SIG-M5 (cell line): Measurements from ENCODE around the gene C14orf93.

Experiments
- DNase-seq: peaks from one replicate; lab custom pipeline; 2025; lab: John Stamatoyannopoulos, UW

Gene C14orf93

DNA sequence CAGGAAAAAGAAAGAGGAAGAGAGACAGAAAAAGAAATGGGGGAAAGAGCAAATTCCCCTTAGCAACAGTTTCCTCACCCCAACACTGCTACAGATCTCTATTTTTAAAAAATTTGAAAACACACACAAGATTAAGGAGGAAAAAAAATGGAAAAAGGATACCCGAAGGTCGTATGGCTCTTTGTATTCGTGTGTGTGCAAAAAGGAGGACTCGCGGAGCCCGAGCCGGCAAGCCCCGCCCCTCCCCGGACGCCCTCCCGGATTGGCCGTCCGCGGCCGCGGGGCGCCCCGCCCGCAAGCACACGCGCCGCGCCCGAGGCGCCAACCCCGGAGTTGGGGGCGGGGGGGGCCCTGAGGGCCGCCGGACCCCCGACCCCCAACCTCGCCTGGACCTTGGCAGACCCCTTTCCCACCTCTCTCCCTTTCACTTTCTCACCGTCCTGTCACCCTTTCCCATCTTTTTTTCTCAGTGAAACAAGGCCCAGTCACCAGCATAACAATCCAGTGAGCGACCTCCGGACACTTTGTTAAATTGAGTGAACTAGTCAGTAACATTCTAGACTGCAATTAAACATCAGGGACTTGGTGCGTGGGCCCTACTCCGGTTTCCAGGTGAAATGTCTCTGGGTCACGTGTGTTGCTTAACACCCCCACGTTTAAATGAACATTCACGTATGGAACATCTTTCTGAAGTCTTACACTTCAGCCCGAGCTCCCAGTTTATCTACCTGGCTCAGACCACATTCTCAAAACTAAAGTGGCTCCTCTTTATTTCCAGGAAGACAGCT is at the start of gene C14orf93:
Gene C14orf93 (minus strand): TSS at position 205 of the 788 bp plus-strand sequence. CDS start 11,120 bp downstream, outside the sequence.
- DNase-seq, result no peak

DNA sequence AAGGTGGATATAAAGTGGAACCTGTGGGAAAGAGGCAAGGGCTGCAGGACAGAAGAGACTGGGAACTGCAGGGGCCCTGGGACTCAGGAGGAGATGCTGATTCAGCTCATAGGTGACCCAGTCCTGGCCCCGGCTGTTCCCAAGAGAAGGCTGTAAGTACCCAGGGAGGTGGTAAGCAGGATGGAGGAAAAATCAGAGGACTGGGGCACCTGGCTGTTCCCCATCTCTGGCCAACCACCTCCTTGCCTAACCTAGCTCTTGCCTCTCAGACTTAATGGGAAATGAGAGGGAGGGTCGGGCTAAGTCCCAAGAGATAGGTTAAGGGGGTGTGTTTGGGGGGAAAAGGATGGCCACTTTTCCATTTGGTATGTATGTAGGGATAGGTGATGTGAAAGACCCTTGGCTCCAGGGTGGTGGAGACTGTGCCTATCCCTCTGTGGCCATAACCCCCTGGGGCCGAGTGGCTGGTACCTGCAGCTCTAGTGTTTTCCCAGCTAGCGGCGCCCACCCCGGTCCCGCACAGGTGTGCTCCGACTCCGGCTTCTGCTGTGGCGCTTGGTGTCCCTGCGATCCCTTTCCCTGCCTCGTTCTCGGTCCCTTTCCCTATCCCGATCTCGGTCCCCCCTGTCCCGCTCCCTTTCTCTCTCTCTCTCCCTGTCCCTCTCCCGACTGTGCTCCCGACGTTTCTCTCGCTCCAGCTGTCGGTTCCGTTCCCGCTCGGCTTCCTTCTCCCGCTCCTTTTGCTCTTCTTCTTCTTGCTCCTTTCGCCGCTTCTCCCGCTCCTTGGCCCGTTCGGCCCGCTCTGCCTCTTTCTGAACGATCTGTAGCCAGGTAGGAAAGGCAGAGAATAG is 48.9 kb upstream of the C14orf93 start:
- no peak for DNase-seq

GRCh38 chr14:23057757-23058653 is 48.1 kb upstream of the C14orf93 start:
- DNase-seq, result no peak

DNA sequence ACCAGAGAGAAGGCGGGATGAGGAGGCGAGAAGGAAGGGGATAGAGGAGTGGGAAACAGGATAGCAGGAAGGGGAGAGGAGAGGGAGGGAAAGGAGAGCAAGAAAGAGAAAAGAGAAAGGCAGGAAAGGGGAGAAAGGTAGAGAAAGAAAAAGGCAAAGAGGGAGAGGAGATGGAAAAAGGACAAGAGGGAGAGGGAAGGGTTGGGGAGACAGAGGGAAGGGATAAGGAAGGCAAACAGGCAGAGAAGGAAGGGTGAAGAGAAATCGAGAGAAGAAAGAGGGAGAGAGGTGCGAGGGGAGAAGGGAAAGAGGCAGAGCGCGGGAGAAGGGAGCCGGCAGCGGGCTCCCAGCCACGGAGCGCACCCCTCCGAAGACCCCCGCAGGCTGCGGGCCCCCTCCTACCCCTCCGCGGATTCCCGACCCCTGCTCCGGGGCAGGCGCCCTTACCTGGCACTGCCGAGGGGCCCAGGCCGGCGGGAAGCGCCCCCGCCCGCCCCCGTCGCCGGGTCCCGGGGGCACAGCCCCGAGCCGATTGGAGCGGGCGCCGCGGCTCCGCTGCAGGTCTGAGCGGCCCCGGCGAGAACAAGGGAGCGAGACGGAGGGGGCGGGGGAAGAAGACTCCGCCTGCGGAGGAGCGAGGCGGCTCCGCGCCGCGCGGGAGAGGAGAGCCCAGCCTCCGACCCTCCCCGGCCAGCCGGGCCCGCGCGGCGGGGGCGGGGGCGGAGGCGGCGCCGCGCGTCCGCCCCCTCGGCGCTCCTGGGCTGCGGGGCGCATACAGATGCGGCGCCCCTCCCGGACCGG is 47.2 kb upstream of the C14orf93 start, which contains the start of gene CDH24:
Gene CDH24 (minus strand): TSS at position 565 of the 801 bp plus-strand sequence. CDS start 1,787 bp downstream, outside the sequence.
- no peak for DNase-seq

DNA sequence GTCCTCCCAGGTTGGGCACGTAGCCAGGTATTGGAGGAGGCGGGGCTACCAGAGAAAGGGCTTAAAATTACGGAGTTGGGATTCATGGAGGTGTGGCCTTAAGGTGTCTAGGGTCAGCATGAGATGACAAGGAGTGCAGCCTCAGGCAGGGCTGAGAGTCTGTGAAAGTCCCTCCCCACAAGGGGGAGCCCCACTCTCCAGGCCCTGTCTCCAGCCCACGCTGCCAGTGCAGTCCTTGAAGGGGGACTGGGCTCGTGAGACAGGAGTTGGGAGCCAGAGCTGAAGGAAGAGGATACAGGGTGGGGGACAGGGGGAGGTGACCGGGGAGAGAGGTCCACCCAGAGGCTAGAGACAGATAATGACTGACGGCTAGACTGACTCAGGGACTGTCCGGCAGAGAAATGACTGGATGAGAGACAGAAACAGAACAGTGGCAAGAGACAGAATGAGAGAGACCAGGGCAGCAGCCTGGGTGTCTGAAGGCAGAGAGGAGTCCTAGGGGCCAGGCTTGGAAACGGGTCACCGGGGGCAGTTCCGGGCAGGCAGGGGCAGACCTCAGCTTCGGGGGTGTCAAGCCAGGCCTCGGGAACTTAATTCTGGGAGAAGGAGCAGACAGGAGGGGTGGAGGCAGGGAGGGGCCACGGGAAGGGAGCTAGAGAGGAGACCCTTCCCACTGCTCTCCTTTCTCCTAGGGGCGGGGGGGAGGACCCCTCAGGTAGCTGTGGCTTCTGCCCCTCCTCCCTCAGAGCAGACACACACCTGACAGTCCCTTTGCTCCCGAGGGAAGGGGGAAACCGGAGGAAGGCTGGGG is 46.4 kb upstream of the C14orf93 start:
- no peak for DNase-seq

GRCh38 chr14:23055621-23056144 is 45.7 kb upstream of the C14orf93 start:
- no peak for DNase-seq

DNA sequence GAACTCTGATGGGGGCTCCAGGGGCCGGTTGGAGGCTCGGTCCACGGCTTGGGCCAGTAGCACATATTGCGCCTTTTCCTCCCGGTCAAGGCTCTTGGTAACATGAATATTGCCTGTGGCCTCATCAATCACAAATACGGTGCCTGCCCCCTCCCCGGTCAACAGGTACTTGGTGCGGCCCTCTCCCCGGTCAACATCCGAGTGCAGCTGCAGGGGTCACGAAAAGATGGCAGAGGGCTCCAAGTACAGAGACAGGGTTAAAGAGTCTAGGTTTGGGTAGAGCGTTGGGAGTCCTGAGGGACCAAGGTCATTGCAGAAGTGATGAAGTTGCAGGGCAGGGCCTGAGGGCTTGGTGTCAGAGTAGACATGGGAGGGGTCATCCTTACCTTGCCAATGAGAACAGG is 45.2 kb upstream of the C14orf93 start:
- DNase-seq, result no peak

DNA sequence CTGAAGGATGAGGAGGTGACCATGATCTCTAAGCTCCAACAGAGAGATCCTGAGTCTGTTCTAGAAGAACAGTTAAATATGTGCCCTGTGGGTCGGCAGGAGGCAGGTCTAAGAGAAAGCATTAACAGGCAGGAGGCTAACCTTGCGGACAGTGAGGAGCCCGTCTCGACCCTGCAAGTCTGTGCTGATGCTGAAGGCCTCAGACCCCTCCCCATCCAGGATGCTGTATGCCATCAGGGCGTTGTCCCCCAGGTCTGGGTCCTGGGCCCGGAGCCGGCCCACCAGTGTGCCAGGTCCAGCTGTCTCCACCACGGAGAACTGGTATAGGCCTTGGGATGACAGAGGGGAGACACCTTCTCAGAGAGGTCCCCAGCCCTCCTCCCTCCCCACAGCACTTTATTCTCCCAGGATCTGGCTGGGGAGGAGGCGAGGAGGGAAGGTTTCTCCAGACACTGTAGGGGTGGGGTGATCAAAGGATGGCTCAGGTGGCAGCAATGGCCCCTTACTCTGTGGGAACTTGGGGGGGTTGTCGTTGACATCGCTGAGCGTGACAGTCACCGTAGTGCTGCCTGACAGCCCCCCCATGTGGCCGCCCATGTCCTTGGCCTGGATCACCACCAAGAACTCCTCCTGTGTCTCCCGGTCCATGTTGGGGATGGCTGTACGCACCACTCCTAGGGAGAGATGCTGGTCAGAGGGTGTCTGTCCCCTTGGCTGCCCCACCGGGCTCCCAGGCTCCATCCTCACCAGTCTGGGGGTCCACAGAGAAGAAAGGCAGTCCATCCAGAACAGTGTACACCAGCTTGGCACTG is 44.3 kb upstream of the C14orf93 start:
- DNase-seq, result no peak

DNA sequence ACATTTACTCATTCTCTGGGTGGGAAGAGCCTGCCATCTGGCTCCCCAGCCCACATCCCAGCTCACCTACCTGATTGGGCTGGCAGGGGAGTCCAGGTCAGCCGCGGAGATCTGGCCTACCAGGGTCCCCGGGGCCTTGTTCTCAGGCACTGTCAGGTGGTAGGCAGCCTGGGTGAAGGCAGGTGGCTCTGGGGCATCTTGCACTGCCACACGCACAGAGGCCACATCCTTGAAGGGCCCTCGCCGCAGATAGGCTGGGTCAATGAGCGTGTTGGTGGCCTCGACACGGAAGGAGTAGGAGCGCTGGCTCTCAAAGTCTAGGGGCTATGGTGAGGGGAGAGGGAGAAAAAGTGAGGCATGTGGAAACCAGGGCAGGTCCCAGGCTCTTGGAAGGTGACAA is 43.5 kb upstream of the C14orf93 start:
- no peak for DNase-seq

GRCh38 chr14:23052671-23053070 is 42.7 kb upstream of the C14orf93 start:
- DNase-seq, result no peak

DNA sequence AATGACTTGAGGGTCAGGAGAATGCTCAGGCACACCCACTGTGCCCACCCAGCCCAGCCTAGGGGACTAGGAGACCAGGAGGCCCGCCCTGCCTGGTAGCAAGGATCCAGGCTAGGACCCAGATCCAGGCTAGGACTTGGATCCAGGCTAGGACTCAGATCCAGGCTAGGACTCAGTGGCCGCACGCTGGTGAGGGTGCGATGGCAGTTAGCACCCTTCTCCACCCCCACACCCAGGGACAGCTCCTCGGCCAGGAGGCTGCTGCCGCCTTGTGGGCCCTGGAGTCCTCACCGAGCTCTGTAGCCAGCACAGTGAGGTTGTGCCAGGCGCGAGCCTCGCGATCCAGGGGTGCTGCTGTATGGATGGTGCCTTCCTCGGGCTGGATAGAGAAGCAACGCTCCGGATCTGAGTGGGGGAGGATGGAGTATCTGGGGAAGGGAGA is 42.3 kb upstream of the C14orf93 start:
- no peak for DNase-seq

GRCh38 chr14:23051141-23052057 is 41.5 kb upstream of the C14orf93 start:
- DNase-seq, result no peak

GRCh38 chr14:23049011-23049410 is 39.1 kb upstream of the C14orf93 start:
- no peak for DNase-seq

GRCh38 chr14:23047751-23048693 is 38.1 kb upstream of the C14orf93 start:
- DNase-seq, result no peak

DNA sequence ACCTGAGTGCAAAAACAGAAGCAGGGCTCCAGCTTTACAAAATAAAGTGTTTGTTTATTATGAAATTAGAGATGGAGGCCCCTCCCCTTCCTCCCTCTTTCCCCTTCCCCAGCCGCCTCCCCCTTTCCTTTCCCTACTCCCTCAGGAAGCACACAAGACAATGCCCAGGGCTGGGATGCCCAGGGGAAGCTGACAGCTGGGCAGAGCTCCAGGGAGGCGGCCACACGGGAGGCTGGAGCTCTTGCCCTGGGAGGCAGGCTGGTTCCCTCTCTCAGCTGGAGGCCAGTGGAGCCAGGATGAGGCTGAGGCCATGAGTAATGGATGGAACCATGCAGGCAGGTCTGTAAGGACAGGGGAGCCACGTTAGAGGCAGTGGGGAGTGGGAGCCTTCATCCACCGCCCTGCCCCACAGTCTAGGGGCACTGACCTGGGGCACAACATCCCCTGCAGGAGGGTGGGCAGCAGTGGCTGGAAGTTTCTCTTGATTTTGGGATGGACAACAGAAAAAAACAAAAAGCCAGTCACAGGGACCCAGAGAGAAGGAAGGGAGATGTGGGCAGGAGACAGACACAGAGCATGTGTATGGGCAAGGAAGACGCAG is 37.2 kb upstream of the C14orf93 start:
- DNase-seq, result no peak
